Right atrium auricular region (tissue), 2 donors: ENCODE data around the gene COL11A2. TPM values are rescaled to one million over a fixed set of nuclear protein-coding genes. Genes with fewer than 3 reads are reported as not detected.
A peak's percentile ranks its signal among the peaks of the same experiment; 100 is the strongest.

Experiments
- DNase-seq: peaks from one replicate; pipeline ENCODE4 v3.0.0-alpha.2; 2019; ENCODE audit warnings: low spot score
- H3K27ac ChIP-seq, 2 donors: fragments of 200-600 bp; sonication (generic); 1 replicate in 1 of 2; 2 replicates in 1 of 2; pipeline ENCODE4 v1.5.1; 2016 to 2019
- H3K27me3 ChIP-seq, 2 donors: fragments of 200-600 bp; sonication (generic); one replicate each; pipeline versions ENCODE4 v1.5.1 to v1.6.0; 2017 to 2019
- H3K36me3 ChIP-seq: fragments of 200-600 bp; sonication (generic); one replicate; pipeline ENCODE4 v1.5.1; 2016
- H3K4me1 ChIP-seq, 2 donors: fragments of 200-600 bp; sonication (generic); one replicate each; pipeline versions ENCODE4 v1.5.1 to v1.6.0; 2017 to 2019
- H3K4me3 ChIP-seq, 2 donors: fragments of 200-600 bp; sonication (generic); 1 replicate in 1 of 2; 2 replicates in 1 of 2; pipeline ENCODE4 v1.5.1; 2017 to 2019; ENCODE audit warnings: mild to moderate bottlenecking in 1 of 2, moderate library complexity in 1 of 2
- H3K9me3 ChIP-seq, 2 donors: fragments of 200-600 bp; sonication (generic); one replicate each; pipeline ENCODE4 v1.5.1; 2019
- total RNA-seq, 2 donors: library from RNA; depleted of rRNA; stranded (reverse); fragments of >200 nt; gene quantifications; one replicate each; pipeline ENCODE4 v1.1.0, GENCODE V29; 2016
- TF ChIP-seq, protein P1 (sequence below), 2 donors: fragments of 200-600 bp; sonication (generic); IDR thresholded peaks; one replicate each; pipeline ENCODE4 v1.5.1; 2019; ENCODE audit warnings: antibody characterized with exemption in 2 of 2

Gene COL11A2
- total RNA-seq, 2 donors from 2014 or later, result 0.63 to 1.5 TPM

DNA sequence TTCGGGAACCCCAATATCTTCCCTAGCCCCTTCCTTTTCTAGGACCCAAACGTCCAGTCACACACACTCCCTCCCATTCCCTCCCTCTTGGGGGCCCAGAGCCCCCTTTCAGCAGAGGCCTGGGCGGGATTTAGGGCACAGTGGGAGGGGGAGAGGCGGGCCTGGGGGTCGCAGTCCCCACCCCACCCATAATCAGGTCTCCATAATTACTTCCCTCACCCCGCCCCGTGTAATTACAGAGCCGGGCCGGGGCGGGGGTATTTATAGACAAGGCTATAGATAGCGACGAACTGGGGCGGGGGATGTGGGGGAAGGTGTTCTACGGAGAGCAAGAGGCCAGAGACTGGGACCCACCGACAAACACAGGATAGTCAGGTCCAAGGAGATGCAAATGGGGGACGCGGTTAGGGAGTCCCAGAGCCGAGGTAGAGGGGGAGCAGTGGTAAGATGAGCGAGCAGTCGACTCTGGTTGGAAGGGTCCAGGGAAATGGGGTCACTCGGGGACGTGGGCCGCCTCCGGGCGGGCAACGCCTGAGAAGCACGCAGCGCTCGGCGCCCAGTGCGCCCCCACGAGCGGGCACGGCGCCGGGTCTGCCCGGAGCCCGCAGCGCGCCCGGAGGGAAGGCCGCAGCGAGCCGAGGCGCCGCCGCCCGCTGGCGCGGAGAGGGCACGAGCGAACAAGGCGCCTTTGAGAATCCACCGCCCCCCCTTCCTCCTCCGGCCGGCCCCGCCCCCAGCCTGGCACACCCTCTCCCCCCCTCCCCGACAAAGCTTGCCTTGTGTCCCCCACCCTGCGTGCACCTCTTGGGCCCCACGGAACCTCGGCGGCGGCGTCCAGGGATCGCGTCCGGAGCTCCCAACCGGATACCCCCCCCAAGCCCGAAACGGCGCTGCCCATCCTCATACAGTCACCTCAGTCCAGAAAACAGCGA is 670 bp upstream of the COL11A2 start:
- H3K27me3 ChIP-seq, result no peaks in the 10 kb centered on the region
- peak overlapping the region; percentile 25 to 31 for H3K27ac ChIP-seq
- peak overlapping the region; percentile 18 to 49 for H3K4me3 ChIP-seq
- TF ChIP-seq, protein P1, sequence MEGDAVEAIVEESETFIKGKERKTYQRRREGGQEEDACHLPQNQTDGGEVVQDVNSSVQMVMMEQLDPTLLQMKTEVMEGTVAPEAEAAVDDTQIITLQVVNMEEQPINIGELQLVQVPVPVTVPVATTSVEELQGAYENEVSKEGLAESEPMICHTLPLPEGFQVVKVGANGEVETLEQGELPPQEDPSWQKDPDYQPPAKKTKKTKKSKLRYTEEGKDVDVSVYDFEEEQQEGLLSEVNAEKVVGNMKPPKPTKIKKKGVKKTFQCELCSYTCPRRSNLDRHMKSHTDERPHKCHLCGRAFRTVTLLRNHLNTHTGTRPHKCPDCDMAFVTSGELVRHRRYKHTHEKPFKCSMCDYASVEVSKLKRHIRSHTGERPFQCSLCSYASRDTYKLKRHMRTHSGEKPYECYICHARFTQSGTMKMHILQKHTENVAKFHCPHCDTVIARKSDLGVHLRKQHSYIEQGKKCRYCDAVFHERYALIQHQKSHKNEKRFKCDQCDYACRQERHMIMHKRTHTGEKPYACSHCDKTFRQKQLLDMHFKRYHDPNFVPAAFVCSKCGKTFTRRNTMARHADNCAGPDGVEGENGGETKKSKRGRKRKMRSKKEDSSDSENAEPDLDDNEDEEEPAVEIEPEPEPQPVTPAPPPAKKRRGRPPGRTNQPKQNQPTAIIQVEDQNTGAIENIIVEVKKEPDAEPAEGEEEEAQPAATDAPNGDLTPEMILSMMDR (IDR thresholded peaks at IDR 0.05), result no peak
- no peaks in the 10 kb centered on the region for H3K9me3 ChIP-seq
- no peak for DNase-seq
- peaks cover 29% of the 10 kb centered on the region for H3K36me3 ChIP-seq
- H3K4me1 ChIP-seq, result peaks cover 0 to 34% of the 10 kb centered on the region in 2 donors

DNA sequence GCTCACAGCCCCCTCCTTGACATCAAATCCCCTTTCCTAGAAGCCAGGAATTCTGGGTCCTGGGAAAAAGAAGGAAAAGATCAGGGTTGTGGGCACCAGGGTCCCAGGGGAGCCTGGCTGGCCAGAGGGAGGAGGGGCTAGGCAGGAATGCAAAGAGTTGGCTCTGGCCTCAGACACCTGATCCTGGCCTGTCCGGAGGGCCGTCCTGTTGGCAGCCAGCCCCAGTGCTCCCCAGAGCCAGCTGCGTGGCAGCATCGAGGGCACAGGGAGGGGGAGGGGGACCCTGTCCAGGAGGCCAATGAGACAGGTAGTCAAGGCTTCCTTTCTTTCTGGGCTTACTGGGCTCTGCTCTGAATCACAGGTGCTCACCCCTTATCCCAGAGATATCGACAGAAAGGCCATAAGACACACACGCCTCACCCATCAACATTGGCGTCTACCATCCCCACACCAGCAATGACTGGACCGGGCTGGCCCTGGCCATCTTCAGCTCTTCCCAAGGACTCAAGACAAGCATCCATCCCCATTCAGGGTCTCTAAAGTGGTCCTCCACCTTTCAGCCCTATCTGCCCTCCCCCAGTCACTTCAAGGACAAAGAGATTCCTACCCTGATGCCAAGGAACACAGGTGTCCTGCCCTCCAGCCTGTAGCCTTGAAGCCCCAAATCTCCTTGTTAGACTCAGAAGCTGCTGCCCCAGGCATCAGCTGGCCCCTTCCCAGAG is 723 bp downstream of the COL11A2 start:
- Histone ChIP-seq H3K4me3 (no peak overlapping the region), H3K27ac (no peak overlapping the region), H3K27me3 (no peaks in the 10 kb centered on the region), H3K9me3 (no peaks in the 10 kb centered on the region), H3K4me1 (peaks cover 0 to 24% of the 10 kb centered on the region in 2 donors), H3K36me3 (peaks cover 20% of the 10 kb centered on the region)
- DNase-seq, result no peak
- TF ChIP-seq, protein P1 (IDR thresholded peaks at IDR 0.05), result no peak

DNA sequence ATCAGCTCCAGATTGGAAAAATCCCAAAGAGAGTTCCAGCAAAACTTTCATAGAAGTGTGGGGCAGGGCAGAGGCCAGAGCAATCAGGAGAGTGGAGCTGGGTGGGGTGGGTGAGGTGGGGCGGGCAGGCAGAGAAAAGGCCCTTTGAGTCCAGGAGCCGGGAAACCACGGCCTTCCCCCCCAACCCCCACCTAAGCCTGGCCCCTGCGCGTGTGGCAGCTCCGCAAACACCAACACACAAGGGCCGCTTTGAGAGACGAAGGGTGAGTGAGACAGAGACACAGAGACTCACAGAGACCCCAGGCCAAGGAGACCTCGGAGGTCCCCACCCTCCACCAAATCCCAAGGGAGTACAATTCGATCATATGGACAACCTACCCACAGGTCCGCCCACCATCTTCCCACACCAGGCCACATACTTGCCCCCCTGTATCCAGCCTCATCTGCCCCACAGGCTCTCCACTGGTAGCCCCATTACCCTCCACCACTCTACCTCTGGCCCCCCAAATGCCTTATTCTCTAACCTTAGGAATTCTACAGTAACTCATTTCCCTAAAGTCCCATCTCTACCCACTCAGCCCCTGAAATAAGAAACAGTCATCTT is 1.7 kb downstream of the COL11A2 start:
- H3K27ac ChIP-seq, result no peak overlapping the region
- no peak overlapping the region for H3K4me3 ChIP-seq
- DNase-seq, result no peak
- H3K27me3 ChIP-seq, result no peaks in the 10 kb centered on the region
- H3K36me3 ChIP-seq, result peaks cover 11% of the 10 kb centered on the region
- TF ChIP-seq, protein P1 (IDR thresholded peaks at IDR 0.05), result no peak
- peaks cover 0 to 24% of the 10 kb centered on the region in 2 donors for H3K4me1 ChIP-seq
- H3K9me3 ChIP-seq, result no peaks in the 10 kb centered on the region

DNA sequence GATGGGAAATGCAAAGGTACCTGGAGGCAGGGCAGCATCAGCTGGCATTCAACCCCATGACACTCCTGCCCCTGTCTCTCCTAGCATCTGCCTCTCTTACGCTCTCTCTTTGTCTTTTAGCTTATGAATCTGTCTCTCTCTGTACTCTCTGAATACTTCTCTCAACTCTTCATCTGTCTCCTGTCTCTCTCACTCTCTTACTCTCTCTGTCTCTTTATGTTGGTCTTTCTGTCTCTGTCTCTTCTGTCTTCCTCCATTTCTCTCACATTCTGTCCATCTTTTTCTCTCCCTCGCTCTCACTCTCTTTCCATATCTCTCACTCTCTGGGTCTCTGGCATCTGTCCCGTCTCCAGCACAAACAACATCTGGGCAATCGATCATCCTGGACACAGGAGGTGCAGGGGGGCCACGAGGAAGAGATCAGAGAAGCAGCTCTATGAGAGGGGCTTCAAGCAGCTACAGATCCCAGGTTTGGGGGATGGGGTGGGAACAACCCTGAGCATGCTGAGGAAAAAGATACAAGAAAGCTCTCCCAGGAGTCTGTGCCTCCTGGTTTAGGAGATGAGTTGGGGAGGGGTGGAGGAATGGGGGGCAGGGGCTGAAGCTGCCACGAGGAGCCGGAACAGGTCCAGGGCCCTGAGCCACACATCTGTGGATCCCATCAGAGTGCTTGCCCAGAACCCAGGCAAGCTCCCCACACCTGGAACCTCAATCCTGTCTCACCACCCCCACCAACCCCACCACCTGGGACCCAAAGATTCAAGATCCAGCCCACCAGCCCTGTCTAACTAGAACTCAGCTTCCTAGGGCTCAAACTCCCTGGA is 2.4 kb downstream of the COL11A2 start:
- no peak overlapping the region for H3K27ac ChIP-seq
- no peak for DNase-seq
- TF ChIP-seq, protein P1 (IDR thresholded peaks at IDR 0.05), result no peak
- no peaks in the 10 kb centered on the region for H3K9me3 ChIP-seq
- H3K27me3 ChIP-seq, result no peaks in the 10 kb centered on the region
- H3K4me1 ChIP-seq, result peaks cover 0 to 24% of the 10 kb centered on the region in 2 donors
- no peak overlapping the region for H3K4me3 ChIP-seq
- peaks cover 3% of the 10 kb centered on the region for H3K36me3 ChIP-seq

DNA sequence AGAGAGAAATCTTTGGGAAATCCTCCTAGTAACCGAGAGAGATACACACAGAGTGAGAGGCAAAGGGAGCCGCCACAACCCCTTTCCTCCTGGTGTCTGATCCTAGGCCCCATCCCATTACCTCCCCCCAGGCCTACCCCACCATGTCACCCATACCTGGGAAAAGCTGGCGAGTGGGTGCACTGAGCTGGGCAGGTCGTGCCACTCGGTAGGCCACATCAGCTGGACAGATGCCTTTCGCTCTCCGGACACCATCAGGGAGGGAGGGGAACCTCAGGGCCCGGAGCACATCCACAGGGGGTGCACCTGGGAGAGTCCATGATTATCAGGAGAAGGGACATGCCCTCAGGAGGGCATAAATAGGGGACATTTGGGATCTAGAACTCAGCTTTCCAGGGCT is 3.1 kb downstream of the COL11A2 start:
- H3K27me3 ChIP-seq, result no peaks in the 10 kb centered on the region
- peaks cover 0 to 24% of the 10 kb centered on the region in 2 donors for H3K4me1 ChIP-seq
- H3K27ac ChIP-seq, result no peak overlapping the region
- H3K9me3 ChIP-seq, result no peaks in the 10 kb centered on the region
- no peak overlapping the region for H3K4me3 ChIP-seq
- no peak for DNase-seq
- TF ChIP-seq, protein P1 (IDR thresholded peaks at IDR 0.05), result no peak
- no peaks in the 10 kb centered on the region for H3K36me3 ChIP-seq
